ENCODE data around the gene KAZN.

- TF ChIP-seq HDGF (IDR thresholded peaks at IDR 0.05; ENCODE audit: borderline replicate concordance), result no peak
- TF ChIP-seq ELF4 (IDR thresholded peaks at IDR 0.05), result no peak
- no peak for TF ChIP-seq FOXK2 (IDR thresholded peaks at IDR 0.05)
- TF ChIP-seq BHLHE40 (IDR thresholded peaks at IDR 0.05; ENCODE audit: borderline replicate concordance), result no peak
Measured at GRCh38 chr1:14705824-14706223, 107.3 kb downstream of the KAZN start.

Measured in HEK293T (cell line).